GM23338 (cell line): ENCODE results near the gene LRRC73. TPM values are rescaled to one million over a fixed set of nuclear protein-coding genes. Genes with fewer than 3 reads are reported as not detected.

ENCODE experiments used
- ATAC-seq: fragments of 200-7000 bp; cut with Tn5 transposase; 3 replicates; pipeline ENCODE4 v1.9.1; 2020
- DNase-seq: peaks from one replicate; pipeline ENCODE4 v3.0.0-alpha.2; 2015; ENCODE audit warnings: low spot score
- H2AFZ ChIP-seq: fragments of 200-600 bp; sonication (generic); 2 replicates; pipeline ENCODE4 v1.8.0; 2016; ENCODE audit warnings: antibody characterized with exemption, mild to moderate bottlenecking, moderate library complexity
- H3F3A ChIP-seq: fragments of 200-600 bp; sonication (generic); replicated peaks from 2 replicates; pipeline ENCODE4 v1.8.0; 2017; ENCODE audit warnings: antibody characterized with exemption, mixed run types, low read depth
- H3K27ac ChIP-seq: fragments of 200-600 bp; sonication (generic); 2 replicates; pipeline ENCODE4 v1.6.1; 2016; ENCODE audit warnings: low read depth
- H3K27me3 ChIP-seq: fragments of 200-600 bp; sonication (generic); 2 replicates; pipeline ENCODE4 v1.8.0; 2016; ENCODE audit warnings: mild to moderate bottlenecking, mixed run types, moderate library complexity; ENCODE audit not compliant: insufficient read depth
- H3K36me3 ChIP-seq: fragments of 200-600 bp; sonication (generic); 2 replicates; pipeline ENCODE4 v1.8.0; 2016; ENCODE audit warnings: mild to moderate bottlenecking; ENCODE audit not compliant: insufficient read depth
- H3K4me1 ChIP-seq: fragments of 200-600 bp; sonication (generic); 2 replicates; pipeline ENCODE4 v1.8.0; 2016; ENCODE audit warnings: mild to moderate bottlenecking, moderate library complexity; ENCODE audit not compliant: insufficient read depth
- H3K4me2 ChIP-seq: fragments of 200-600 bp; sonication (generic); 2 replicates; pipeline ENCODE4 v1.7.1; 2017; ENCODE audit warnings: mixed run types
- H3K4me3 ChIP-seq: fragments of 200-600 bp; sonication (generic); 2 replicates; pipeline ENCODE4 v1.6.1; 2016; ENCODE audit warnings: mixed run types
- H3K79me2 ChIP-seq: fragments of 200-600 bp; sonication (generic); replicated peaks from 2 replicates; pipeline ENCODE4 v1.8.0; 2017; ENCODE audit warnings: mild to moderate bottlenecking; ENCODE audit not compliant: insufficient read depth
- H3K9me2 ChIP-seq: fragments of 200-600 bp; sonication (generic); 2 replicates; pipeline ENCODE4 v1.8.0; 2017; ENCODE audit not compliant: insufficient read depth
- H4K20me1 ChIP-seq: fragments of 200-600 bp; sonication (generic); replicated peaks from 2 replicates; pipeline ENCODE4 v1.8.0; 2017; ENCODE audit warnings: mild to moderate bottlenecking; ENCODE audit not compliant: insufficient read depth
- H3K27ac Mint-ChIP-seq: 2 replicates; pipeline ENCODE4 v1.8.0; 2020; ENCODE audit warnings: inconsistent platforms, mild to moderate bottlenecking, moderate library complexity, mixed read lengths
- H3K27me3 Mint-ChIP-seq: 3 replicates; pipeline ENCODE4 v1.8.0; 2022; ENCODE audit warnings: low read depth, mild to moderate bottlenecking, moderate library complexity, mixed read lengths, inconsistent platforms; ENCODE audit not compliant: insufficient read depth, poor library complexity
- H3K36me3 Mint-ChIP-seq: 3 replicates; pipeline ENCODE4 v1.8.0; 2021; ENCODE audit warnings: low read depth, mild to moderate bottlenecking, inconsistent platforms, moderate library complexity, mixed read lengths
- H3K4me1 Mint-ChIP-seq: 3 replicates; pipeline ENCODE4 v1.8.0; 2020; ENCODE audit warnings: mild to moderate bottlenecking, inconsistent platforms, mixed read lengths
- H3K4me3 Mint-ChIP-seq: 3 replicates; pipeline ENCODE4 v1.8.0; 2021; ENCODE audit warnings: moderate library complexity, mild to moderate bottlenecking, inconsistent platforms, mixed read lengths
- H3K9me3 Mint-ChIP-seq: 3 replicates; pipeline ENCODE4 v1.8.0; 2020; ENCODE audit warnings: moderate library complexity, mild to moderate bottlenecking, inconsistent platforms, mixed read lengths
- CTCF ChIP-seq, 2 experiments: fragments of 200-600 bp in 1 of 2; sonication (generic) in 1 of 2; conservative IDR thresholded peaks; 2 replicates each; pipeline versions ENCODE4 v1.5.1 to v1.6.1; 2016 to 2017; ENCODE audit warnings: antibody characterized with exemption in 2 of 2, low read depth in 2 of 2, mild to moderate bottlenecking in 2 of 2, moderate library complexity in 1 of 2
- EZH2phosphoT487 ChIP-seq: fragments of 200-600 bp; sonication (generic); IDR thresholded peaks from one replicate; pipeline ENCODE4 v1.8.1; 2018; ENCODE audit warnings: antibody characterized with exemption; ENCODE audit not compliant: unreplicated experiment
- REST ChIP-seq: IDR thresholded peaks from one replicate; pipeline ENCODE4 v1.6.1; 2018; ENCODE audit warnings: antibody characterized with exemption; ENCODE audit not compliant: unreplicated experiment
- STAT1 ChIP-seq: IDR thresholded peaks from one replicate; pipeline ENCODE4 v1.6.1; 2016; ENCODE audit warnings: antibody characterized with exemption; ENCODE audit not compliant: unreplicated experiment
- ZNF462 ChIP-seq: fragments of 250-450 bp; sonication (Bioruptor Pico); IDR thresholded peaks from 2 replicates; pipeline ENCODE4 v1.5.0; 2020; ENCODE audit warnings: mild to moderate bottlenecking, moderate library complexity
- polyA plus RNA-seq: library from polyadenylated mRNA; unstranded; fragments of >200 nt; fragmentation: Nextera tagmentation; extraction: Ambion mirVana; gene quantifications from 2 replicates; pipeline ENCODE4 v1.2.1, GENCODE V29; 2016
- total RNA-seq: library from RNA; depleted of rRNA; stranded (reverse); fragments of >200 nt; shearing (Covaris generic); gene quantifications from 2 replicates; pipeline ENCODE4 v1.2.3, GENCODE V29; 2014

LRRC73 gene
- total and polyA plus RNA-seq, 2 experiments from 2014 or later, result 0.26 to 0.59 TPM

GRCh38 chr6:43468240-43468639 lies 41.9 kb downstream of the LRRC73 start:
- H4K20me1 ChIP-seq, result no peaks in the 10 kb centered on the region
- no peaks in the 10 kb centered on the region for H3K79me2 ChIP-seq
- TF ChIP-seq EZH2phosphoT487 (no peak), STAT1 (no peak), ZNF462 (CRISPR knock-in tag) (no peak), REST (no peak), CTCF (conservative IDR thresholded peaks at IDR 0.05; ENCODE audit: low read depth in 2 of 2) (no peak)
- H2AFZ ChIP-seq, result peak overlapping the region; percentile 97; the same call in 1 of the 2 replicates
- no peaks in the 10 kb centered on the region for H3K27me3 ChIP-seq
- no peak for DNase-seq
- H3K36me3 ChIP-seq, result no peaks in the 10 kb centered on the region
- H3F3A ChIP-seq, result no peaks in the 10 kb centered on the region
- H3K9me3 Mint-ChIP-seq, result no peaks in the 10 kb centered on the region
- no peak overlapping the region for H3K4me3 Mint-ChIP-seq
- H3K36me3 Mint-ChIP-seq, result no peaks in the 10 kb centered on the region
- no peak overlapping the region for H3K27ac Mint-ChIP-seq
- no peaks in the 10 kb centered on the region for H3K4me1 ChIP-seq
- ATAC-seq, result no peak
- no peaks in the 10 kb centered on the region for H3K9me2 ChIP-seq
- no peak overlapping the region for H3K4me2 ChIP-seq
- no peak overlapping the region for H3K27ac ChIP-seq
- peaks cover 5% of the 10 kb centered on the region for H3K4me1 Mint-ChIP-seq
- H3K4me3 ChIP-seq, result no peak overlapping the region
- H3K27me3 Mint-ChIP-seq, result peaks cover 4% of the 10 kb centered on the region
